Measurements from ENCODE around the gene CLDN16. TPM values are rescaled to one million over a fixed set of nuclear protein-coding genes. Genes with fewer than 3 reads are reported as not detected.

CLDN16 gene
- polyA plus RNA-seq, 3 donors = not detected

DNA sequence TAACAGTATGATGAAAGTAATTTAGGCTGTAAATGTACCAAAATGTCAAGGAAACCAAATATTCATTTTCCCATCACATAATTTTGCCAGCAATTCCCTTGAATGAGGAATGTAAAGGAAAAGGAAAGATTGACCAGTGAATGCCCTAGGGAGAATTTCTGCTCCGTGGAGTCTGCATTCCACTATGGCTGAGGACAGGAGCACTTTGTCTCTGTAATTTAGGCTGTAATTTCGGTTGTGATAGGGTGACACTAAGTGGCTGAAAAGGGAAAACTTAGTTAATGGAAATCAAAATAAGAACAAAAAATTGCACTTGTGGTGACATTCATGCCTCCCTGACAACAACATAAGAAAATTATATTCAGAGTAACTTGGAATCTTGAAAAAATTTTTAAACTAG lies 70.1 kb downstream of the CLDN16 start:
- Mint-ChIP-seq H3K4me3 (no peak overlapping the region), H3K27me3 (ENCODE audit: low read depth in 3 of 3) (peaks cover 2 to 8% (median 6%) of the 10 kb centered on the region in 3 donors), H3K9me3 (peaks cover 0 to 2% (median 0%) of the 10 kb centered on the region in 7 donors), H3K4me1 (no peaks in the 10 kb centered on the region), H3K36me3 (no peaks in the 10 kb centered on the region), H3K27ac (no peak overlapping the region)
- peaks cover 2 to 9% of the 10 kb centered on the region in 2 donors for H3K27me3 ChIP-seq (ENCODE audit: control insufficient read depth in 2 of 2, insufficient read depth in 2 of 2, low read length in 2 of 2)
- H3K9ac ChIP-seq (ENCODE audit: insufficient read depth, low read length, poor library complexity, severe bottlenecking) = no peak overlapping the region
- H3K79me2 ChIP-seq (ENCODE audit: insufficient read depth, low read length) = no peaks in the 10 kb centered on the region
- DNase-seq = no peak
- no peak overlapping the region for H3K4me3 ChIP-seq (replicated peaks in 1 of 3; ENCODE audit: low read depth in 2 of 3, low read length in 3 of 3)
- no peak overlapping the region for H3K4me2 ChIP-seq (replicated peaks; ENCODE audit: extremely low read depth, low read length, poor library complexity, severe bottlenecking)
- H2AFZ ChIP-seq (ENCODE audit: insufficient read depth, low read depth, low read length, poor library complexity, severe bottlenecking) = no peak overlapping the region
- H3K27ac ChIP-seq (ENCODE audit: low read depth in 1 of 2, low read length in 2 of 2) = no peak overlapping the region
- H3K4me1 ChIP-seq (ENCODE audit: control insufficient read depth in 1 of 2, insufficient read depth in 2 of 2, low read length in 2 of 2) = no peaks in the 10 kb centered on the region
- H3K36me3 ChIP-seq (replicated peaks in 1 of 2; ENCODE audit: control insufficient read depth in 1 of 2, insufficient read depth in 2 of 2, low read length in 2 of 2) = no peaks in the 10 kb centered on the region
- 50% methylated on average over 1 of the region's 2 CpGs for WGBS (ENCODE audit: insufficient coverage)
- H4K20me1 ChIP-seq (ENCODE audit: insufficient read depth, low read length) = no peaks in the 10 kb centered on the region
- TF ChIP-seq, protein P1, sequence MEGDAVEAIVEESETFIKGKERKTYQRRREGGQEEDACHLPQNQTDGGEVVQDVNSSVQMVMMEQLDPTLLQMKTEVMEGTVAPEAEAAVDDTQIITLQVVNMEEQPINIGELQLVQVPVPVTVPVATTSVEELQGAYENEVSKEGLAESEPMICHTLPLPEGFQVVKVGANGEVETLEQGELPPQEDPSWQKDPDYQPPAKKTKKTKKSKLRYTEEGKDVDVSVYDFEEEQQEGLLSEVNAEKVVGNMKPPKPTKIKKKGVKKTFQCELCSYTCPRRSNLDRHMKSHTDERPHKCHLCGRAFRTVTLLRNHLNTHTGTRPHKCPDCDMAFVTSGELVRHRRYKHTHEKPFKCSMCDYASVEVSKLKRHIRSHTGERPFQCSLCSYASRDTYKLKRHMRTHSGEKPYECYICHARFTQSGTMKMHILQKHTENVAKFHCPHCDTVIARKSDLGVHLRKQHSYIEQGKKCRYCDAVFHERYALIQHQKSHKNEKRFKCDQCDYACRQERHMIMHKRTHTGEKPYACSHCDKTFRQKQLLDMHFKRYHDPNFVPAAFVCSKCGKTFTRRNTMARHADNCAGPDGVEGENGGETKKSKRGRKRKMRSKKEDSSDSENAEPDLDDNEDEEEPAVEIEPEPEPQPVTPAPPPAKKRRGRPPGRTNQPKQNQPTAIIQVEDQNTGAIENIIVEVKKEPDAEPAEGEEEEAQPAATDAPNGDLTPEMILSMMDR (IDR thresholded peaks at IDR 0.05) = no peak
- intact Hi-C loops (cut with micrococcal nuclease) = no loop called here
- no peaks in the 10 kb centered on the region for H3K9me3 ChIP-seq (replicated peaks in 1 of 2; ENCODE audit: control insufficient read depth in 1 of 2, insufficient read depth in 1 of 2, low read length in 2 of 2)

Other genes starting within 250 kb of the CLDN16 start
- gene CLDN1, start 65.7 kb upstream of the CLDN16 start, polyA plus RNA-seq = not detected
- not detected for gene TMEM207, start 61.7 kb downstream of the CLDN16 start, polyA plus RNA-seq
- 10 to 100 TPM in 2 of 3 donors, 1 to 10 TPM in 1; 8.0 to 12.6 (median 11.8) TPM for gene IL1RAP, start 125.9 kb downstream of the CLDN16 start, polyA plus RNA-seq